A673 (cell line): ENCODE measurements around the gene NOP56. TPM values are rescaled to one million over a fixed set of nuclear protein-coding genes. Genes with fewer than 3 reads are reported as not detected.

ENCODE experiments used
- BruUV-seq: library from RNA; stranded (reverse); fragments of 400-500 nt; replicated peaks from 2 replicates; lab custom pipeline; 2021; lab: Mats Ljungman, UMichigan
- CTCF ChIA-PET: fragments of 300-600 bp; sonication (Branson Sonifier 250); formaldehyde crosslinking; loops from one replicate; lab custom pipeline; 2022; ENCODE audit warnings: antibody characterized with exemption; lab: Charles Lee
- POLR2A ChIA-PET: fragments of 300-600 bp; sonication (Branson Sonifier 250); formaldehyde crosslinking; loops from one replicate; lab custom pipeline; 2022; ENCODE audit warnings: antibody characterized with exemption; ENCODE audit not compliant: low non-redundant PET; lab: Charles Lee
- DNase-seq: peaks from one replicate; pipeline ENCODE4 v3.0.0-alpha.2; 2015; ENCODE audit warnings: low spot score
- H3K27ac ChIP-seq: fragments of 200-600 bp; sonication (generic); 2 replicates; pipeline ENCODE4 v1.5.1; 2016; ENCODE audit warnings: mixed run types, low read depth, mild to moderate bottlenecking, mixed read lengths, antibody characterized with exemption, low read length; ENCODE audit not compliant: poor library complexity, severe bottlenecking
- H3K27me3 ChIP-seq: fragments of 200-600 bp; sonication (generic); replicated peaks from 2 replicates; pipeline ENCODE4 v1.6.1; 2017; ENCODE audit warnings: mixed run types, low read depth, mild to moderate bottlenecking, mixed read lengths, antibody characterized with exemption, low read length; ENCODE audit not compliant: insufficient read depth, poor library complexity
- H3K36me3 ChIP-seq: fragments of 200-600 bp; sonication (generic); 2 replicates; pipeline ENCODE4 v1.6.1; 2016; ENCODE audit warnings: mixed run types, mild to moderate bottlenecking, mixed read lengths, antibody characterized with exemption, low read length; ENCODE audit not compliant: insufficient read depth, poor library complexity, severe bottlenecking
- H3K4me1 ChIP-seq: fragments of 200-600 bp; sonication (generic); 2 replicates; pipeline ENCODE4 v1.6.1; 2017; ENCODE audit warnings: mixed run types, mild to moderate bottlenecking, mixed read lengths, antibody characterized with exemption, low read length; ENCODE audit not compliant: insufficient read depth, poor library complexity, severe bottlenecking
- H3K4me3 ChIP-seq: fragments of 200-600 bp; sonication (generic); 2 replicates; pipeline ENCODE4 v1.5.1; 2016; ENCODE audit warnings: low read depth, mixed run types, mild to moderate bottlenecking, mixed read lengths, low read length; ENCODE audit not compliant: poor library complexity, severe bottlenecking
- H3K9me3 ChIP-seq: fragments of 200-600 bp; sonication (generic); 2 replicates; pipeline ENCODE4 v1.6.1; 2016; ENCODE audit warnings: mixed run types, low read depth, mild to moderate bottlenecking, mixed read lengths, antibody characterized with exemption, low read length; ENCODE audit not compliant: poor library complexity, severe bottlenecking
- CTCF ChIP-seq: fragments of 300-800, 200-600 bp; sonication (generic); conservative IDR thresholded peaks from 2 replicates; pipeline ENCODE4 v1.5.1; 2017; ENCODE audit warnings: low read depth, mild to moderate bottlenecking, antibody characterized with exemption, low read length, moderate library complexity, mixed read lengths
- EZH2 ChIP-seq: fragments of 200-600 bp; sonication (generic); IDR thresholded peaks from 2 replicates; pipeline ENCODE4 v1.6.1; 2017; ENCODE audit warnings: borderline replicate concordance, low read depth, mild to moderate bottlenecking, mixed read lengths, antibody characterized with exemption, low read length; ENCODE audit not compliant: poor library complexity, severe bottlenecking
- intact Hi-C: fragments of 100-400 bp; cut with micrococcal nuclease; formaldehyde crosslinking; loops from one replicate; pipeline ENCODE4 v1.10.0; 2022; ENCODE audit not compliant: unreplicated experiment
- total RNA-seq: library from RNA; stranded (reverse); gene quantifications from 2 replicates; pipeline ENCODE4 v1.2.3, GENCODE V29; 2021

The NOP56 gene
- total RNA-seq, 1 experiment from 2014 or later: 704 TPM

GRCh38 chr20:2640260-2640659 lies 12.2 kb upstream of the NOP56 start:
- POLR2A ChIA-PET: no interaction called here
- BruUV-seq: no TSS peak
- Histone ChIP-seq H3K27ac (no peak overlapping the region), H3K4me3 (no peak overlapping the region), H3K4me1 (no peaks in the 10 kb centered on the region), H3K27me3 (no peaks in the 10 kb centered on the region), H3K36me3 (no peaks in the 10 kb centered on the region), H3K9me3 (no peaks in the 10 kb centered on the region)
- CTCF ChIA-PET: no interaction called here
- intact Hi-C loops: no loop called here
- no peak for DNase-seq
- no peak for TF ChIP-seq CTCF
- no peak for TF ChIP-seq EZH2

- H3K4me1 ChIP-seq: no peaks in the 10 kb centered on the region
- no peaks in the 10 kb centered on the region for H3K27me3 ChIP-seq
- TF ChIP-seq CTCF (no peak), EZH2 (no peak)
- ChIA-PET CTCF (no interaction called here), POLR2A (no interaction called here)
- no peaks in the 10 kb centered on the region for H3K36me3 ChIP-seq
- intact Hi-C loops: no loop called here
- H3K9me3 ChIP-seq: no peaks in the 10 kb centered on the region
- DNase-seq: no peak
- H3K4me3 ChIP-seq: no peak overlapping the region
- no peak overlapping the region for H3K27ac ChIP-seq
- BruUV-seq: no TSS peak
Measured at GRCh38 chr20:2640899-2641298, 11.5 kb upstream of the NOP56 start.

GRCh38 chr20:2643708-2644107 lies 8.7 kb upstream of the NOP56 start:
- Histone ChIP-seq H3K9me3 (no peaks in the 10 kb centered on the region), H3K4me3 (no peak overlapping the region), H3K27me3 (no peaks in the 10 kb centered on the region), H3K36me3 (no peaks in the 10 kb centered on the region), H3K27ac (no peak overlapping the region), H3K4me1 (no peaks in the 10 kb centered on the region)
- TF ChIP-seq CTCF (no peak), EZH2 (no peak)
- ChIA-PET CTCF (no interaction called here), POLR2A (no interaction called here)
- BruUV-seq: no TSS peak
- DNase-seq: no peak
- intact Hi-C loops: no loop called here
